ENCODE measurements around the gene METTL15. TPM values are rescaled to one million over a fixed set of nuclear protein-coding genes. Genes with fewer than 3 reads are reported as not detected.
"Not testable (repeated sequence)": the region's sequence is repeated elsewhere in the genome, so short reads cannot be mapped to it uniquely, and the experiment has no call there.

The METTL15 gene
- total RNA-seq, 1 donor from 2014 or later: 16.7 TPM

DNA sequence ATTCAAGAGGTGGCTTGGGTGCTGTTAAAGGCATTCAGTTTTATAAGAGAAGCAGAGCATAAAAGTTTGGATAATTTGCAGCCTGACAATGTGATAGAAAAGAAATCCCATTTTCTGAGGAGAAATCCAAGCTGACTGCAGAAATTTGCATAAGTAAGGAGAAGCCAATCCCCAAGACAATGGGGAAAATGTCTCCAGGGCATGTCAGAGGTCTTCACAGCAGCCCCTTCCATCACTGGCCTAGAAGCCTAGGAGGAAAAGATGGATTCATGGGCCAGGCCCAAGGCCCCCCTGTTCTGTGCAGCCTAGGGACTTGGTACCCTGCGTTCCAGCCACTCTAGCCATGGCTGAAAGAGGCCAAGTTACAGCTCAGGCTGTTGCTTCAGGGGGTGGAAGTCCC, 207.3 kb downstream of the METTL15 start:
- no peak overlapping the region for H3K4me3 Mint-ChIP-seq (ENCODE audit: low read depth)
- peaks cover 2% of the 10 kb centered on the region for H3K4me1 Mint-ChIP-seq (ENCODE audit: low read depth)
- TF ChIP-seq, protein P1, sequence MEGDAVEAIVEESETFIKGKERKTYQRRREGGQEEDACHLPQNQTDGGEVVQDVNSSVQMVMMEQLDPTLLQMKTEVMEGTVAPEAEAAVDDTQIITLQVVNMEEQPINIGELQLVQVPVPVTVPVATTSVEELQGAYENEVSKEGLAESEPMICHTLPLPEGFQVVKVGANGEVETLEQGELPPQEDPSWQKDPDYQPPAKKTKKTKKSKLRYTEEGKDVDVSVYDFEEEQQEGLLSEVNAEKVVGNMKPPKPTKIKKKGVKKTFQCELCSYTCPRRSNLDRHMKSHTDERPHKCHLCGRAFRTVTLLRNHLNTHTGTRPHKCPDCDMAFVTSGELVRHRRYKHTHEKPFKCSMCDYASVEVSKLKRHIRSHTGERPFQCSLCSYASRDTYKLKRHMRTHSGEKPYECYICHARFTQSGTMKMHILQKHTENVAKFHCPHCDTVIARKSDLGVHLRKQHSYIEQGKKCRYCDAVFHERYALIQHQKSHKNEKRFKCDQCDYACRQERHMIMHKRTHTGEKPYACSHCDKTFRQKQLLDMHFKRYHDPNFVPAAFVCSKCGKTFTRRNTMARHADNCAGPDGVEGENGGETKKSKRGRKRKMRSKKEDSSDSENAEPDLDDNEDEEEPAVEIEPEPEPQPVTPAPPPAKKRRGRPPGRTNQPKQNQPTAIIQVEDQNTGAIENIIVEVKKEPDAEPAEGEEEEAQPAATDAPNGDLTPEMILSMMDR (IDR thresholded peaks at IDR 0.05; ENCODE audit: unreplicated experiment): no peak
- peaks cover 4% of the 10 kb centered on the region for H3K9me3 Mint-ChIP-seq (ENCODE audit: low read depth)
- no peaks in the 10 kb centered on the region for H3K27me3 Mint-ChIP-seq
- no peak for DNase-seq (ENCODE audit: low spot score, unreplicated experiment)
- peaks cover 15% of the 10 kb centered on the region for H3K36me3 Mint-ChIP-seq (ENCODE audit: insufficient read depth)
- no peak overlapping the region for H3K27ac Mint-ChIP-seq

DNA sequence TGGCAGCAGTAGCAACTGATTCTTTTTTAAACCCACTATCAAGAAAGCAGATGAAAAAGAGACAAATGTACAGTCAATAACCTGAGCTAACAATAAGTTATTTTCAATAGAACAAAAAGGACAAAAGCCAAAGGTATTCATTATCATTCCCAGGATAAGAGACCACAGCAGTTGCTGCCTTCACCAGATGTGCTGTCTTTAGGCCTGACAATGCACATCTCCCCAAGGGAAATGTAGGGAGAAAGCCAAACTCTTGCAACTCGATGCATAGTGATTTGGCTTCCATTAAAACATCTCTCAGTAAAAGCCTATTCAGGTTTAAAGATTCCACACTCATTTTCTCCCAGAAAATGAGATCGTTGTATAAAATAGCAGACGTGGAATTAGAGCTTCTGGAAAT, 210.7 kb downstream of the METTL15 start:
- H3K36me3 Mint-ChIP-seq (ENCODE audit: insufficient read depth): peaks cover 10% of the 10 kb centered on the region
- TF ChIP-seq, protein P1 (IDR thresholded peaks at IDR 0.05; ENCODE audit: unreplicated experiment): no peak
- no peak overlapping the region for H3K4me3 Mint-ChIP-seq (ENCODE audit: low read depth)
- no peaks in the 10 kb centered on the region for H3K27me3 Mint-ChIP-seq
- peaks cover 4% of the 10 kb centered on the region for H3K4me1 Mint-ChIP-seq (ENCODE audit: low read depth)
- peaks cover 4% of the 10 kb centered on the region for H3K9me3 Mint-ChIP-seq (ENCODE audit: low read depth)
- H3K27ac Mint-ChIP-seq: no peak overlapping the region
- no peak for DNase-seq (ENCODE audit: low spot score, unreplicated experiment)

DNA sequence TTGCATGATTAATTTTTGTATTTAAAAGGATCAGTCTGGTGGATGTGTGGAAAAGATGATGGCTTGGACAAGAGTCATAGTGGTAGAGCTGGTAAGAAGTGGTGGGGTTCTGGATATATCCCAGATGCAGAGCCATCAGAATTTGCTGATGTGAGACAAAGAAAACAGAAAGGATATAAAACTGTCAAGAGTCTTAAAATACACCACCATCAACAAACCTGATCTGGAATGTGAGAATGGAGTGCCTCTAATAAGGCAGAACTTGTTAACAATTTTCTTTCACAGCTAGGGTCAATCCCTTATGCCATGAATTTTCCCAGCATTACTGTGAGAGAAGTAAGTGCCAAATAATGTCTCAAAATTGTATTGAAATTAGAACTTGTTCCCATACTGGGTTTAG, 215.4 kb downstream of the METTL15 start:
- H3K36me3 Mint-ChIP-seq (ENCODE audit: insufficient read depth): peaks cover 4% of the 10 kb centered on the region
- no peak overlapping the region for H3K27ac Mint-ChIP-seq
- H3K4me1 Mint-ChIP-seq (ENCODE audit: low read depth): peaks cover 5% of the 10 kb centered on the region
- H3K27me3 Mint-ChIP-seq: no peaks in the 10 kb centered on the region
- peaks cover 3% of the 10 kb centered on the region for H3K9me3 Mint-ChIP-seq (ENCODE audit: low read depth)
- no peak for DNase-seq (ENCODE audit: low spot score, unreplicated experiment)
- no peak overlapping the region for H3K4me3 Mint-ChIP-seq (ENCODE audit: low read depth)
- TF ChIP-seq, protein P1 (IDR thresholded peaks at IDR 0.05; ENCODE audit: unreplicated experiment): no peak

DNA sequence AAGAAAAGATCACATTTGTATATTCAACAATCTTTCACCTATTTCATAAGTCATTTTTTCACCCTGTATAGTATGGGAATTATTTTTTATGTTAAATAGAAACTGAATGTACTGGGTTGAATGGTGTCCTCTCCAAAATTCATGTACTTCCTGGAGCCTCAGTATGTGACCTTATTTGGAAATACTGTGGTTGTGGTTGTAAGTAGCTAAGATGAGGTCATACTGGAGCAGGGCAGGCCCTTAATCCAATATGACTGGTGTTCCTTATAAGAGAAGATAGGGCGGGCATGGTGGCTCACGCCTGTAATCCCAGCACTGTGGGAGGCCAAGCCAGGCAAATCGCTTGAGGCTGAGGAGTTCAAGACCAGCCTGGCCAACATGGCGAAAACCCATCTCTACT, 224.2 kb downstream of the METTL15 start:
- not testable (repeated sequence) for DNase-seq (ENCODE audit: low spot score, unreplicated experiment); H3K36me3 Mint-ChIP-seq (ENCODE audit: insufficient read depth); H3K9me3 Mint-ChIP-seq (ENCODE audit: low read depth); H3K27ac Mint-ChIP-seq; H3K4me1 Mint-ChIP-seq (ENCODE audit: low read depth); H3K4me3 Mint-ChIP-seq (ENCODE audit: low read depth); H3K27me3 Mint-ChIP-seq

DNA sequence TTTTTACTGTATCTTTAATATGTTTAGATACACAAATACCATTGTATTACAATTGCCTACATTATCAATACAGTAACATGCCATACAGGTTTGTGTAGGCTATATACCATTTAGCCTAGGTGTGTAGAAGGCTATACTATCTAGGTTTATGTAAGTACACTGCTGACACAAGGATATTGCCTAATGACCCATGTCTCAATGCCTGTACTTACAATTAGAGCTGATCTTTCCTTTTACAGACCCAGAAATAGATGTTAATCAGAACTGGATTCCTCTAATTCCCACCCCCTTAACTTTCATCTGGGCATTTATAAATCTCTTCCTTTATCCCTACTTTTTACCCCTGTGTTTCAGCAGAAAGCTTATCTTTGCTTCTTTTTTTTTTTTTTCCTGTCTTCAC, 229.5 kb downstream of the METTL15 start:
- Mint-ChIP-seq H3K27me3 (no peaks in the 10 kb centered on the region), H3K4me1 (ENCODE audit: low read depth) (peaks cover under 1% of the 10 kb centered on the region), H3K27ac (no peak overlapping the region), H3K9me3 (ENCODE audit: low read depth) (peaks cover 26% of the 10 kb centered on the region), H3K4me3 (ENCODE audit: low read depth) (no peak overlapping the region), H3K36me3 (ENCODE audit: insufficient read depth) (peaks cover 8% of the 10 kb centered on the region)
- TF ChIP-seq, protein P1 (IDR thresholded peaks at IDR 0.05; ENCODE audit: unreplicated experiment): no peak
- DNase-seq (ENCODE audit: low spot score, unreplicated experiment): no peak

DNA sequence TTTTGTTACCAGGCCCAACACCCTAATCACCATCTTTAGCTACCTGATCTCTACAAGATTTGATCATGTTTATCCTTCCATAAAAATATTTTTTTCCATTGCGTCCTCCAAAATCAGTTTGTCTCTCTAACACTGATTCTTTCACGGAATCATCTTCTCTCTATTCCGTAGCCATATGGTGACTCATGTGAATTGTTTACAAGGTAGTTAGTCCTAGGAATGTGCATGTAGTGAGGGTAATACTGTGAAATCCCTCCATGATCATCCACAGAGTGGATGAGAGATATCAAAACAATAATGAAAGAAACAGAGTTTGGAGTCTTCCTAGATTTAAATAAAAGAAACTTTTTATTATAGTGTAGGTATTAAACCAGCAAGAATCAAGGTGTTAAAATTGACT, 230.2 kb downstream of the METTL15 start:
- no peak for DNase-seq (ENCODE audit: low spot score, unreplicated experiment)
- Mint-ChIP-seq H3K9me3 (ENCODE audit: low read depth) (peaks cover 26% of the 10 kb centered on the region), H3K27me3 (no peaks in the 10 kb centered on the region), H3K27ac (no peak overlapping the region), H3K36me3 (ENCODE audit: insufficient read depth) (peaks cover 8% of the 10 kb centered on the region), H3K4me3 (ENCODE audit: low read depth) (no peak overlapping the region), H3K4me1 (ENCODE audit: low read depth) (peaks cover 7% of the 10 kb centered on the region)
- TF ChIP-seq, protein P1 (IDR thresholded peaks at IDR 0.05; ENCODE audit: unreplicated experiment): no peak
